ENCODE measurements around the gene SRSF7. TPM values are rescaled to one million over a fixed set of nuclear protein-coding genes. Genes with fewer than 3 reads are reported as not detected.
"Not testable (repeated sequence)": the region's sequence is repeated elsewhere in the genome, so short reads cannot be mapped to it uniquely, and the experiment has no call there.

The SRSF7 gene
- total and polyA plus RNA-seq, 3 donors from 2014 or later = 104 to 169 (median 114) TPM

DNA sequence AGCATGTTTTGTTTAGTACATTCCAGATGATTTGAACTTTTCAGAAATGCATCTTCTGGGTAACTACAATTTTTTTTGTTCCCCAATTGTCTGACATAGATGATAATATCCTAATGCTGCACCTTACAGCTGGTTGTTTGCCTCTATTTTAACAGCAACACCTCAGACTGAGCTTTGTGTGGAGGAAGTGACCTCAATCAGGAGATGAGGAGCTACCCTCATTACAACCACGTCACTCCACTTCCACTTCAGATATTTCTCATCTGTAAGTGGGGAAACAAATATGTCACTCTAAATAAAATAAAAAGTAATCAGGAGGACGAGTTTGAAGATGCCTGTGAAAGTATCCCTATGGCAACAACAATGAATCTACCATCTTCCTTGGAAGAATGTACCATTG is 12.1 kb upstream of the SRSF7 start:
- Histone ChIP-seq H3K4me3 (no peak overlapping the region), H3K4me1 (no peaks in the 10 kb centered on the region), H3K27ac (no peak overlapping the region), H3K36me3 (ENCODE audit: low read depth, missing control alignments) (no peaks in the 10 kb centered on the region), H3K9me3 (no peaks in the 10 kb centered on the region), H3K27me3 (no peaks in the 10 kb centered on the region)
- DNase-seq = no peak
- TF ChIP-seq, protein P1, sequence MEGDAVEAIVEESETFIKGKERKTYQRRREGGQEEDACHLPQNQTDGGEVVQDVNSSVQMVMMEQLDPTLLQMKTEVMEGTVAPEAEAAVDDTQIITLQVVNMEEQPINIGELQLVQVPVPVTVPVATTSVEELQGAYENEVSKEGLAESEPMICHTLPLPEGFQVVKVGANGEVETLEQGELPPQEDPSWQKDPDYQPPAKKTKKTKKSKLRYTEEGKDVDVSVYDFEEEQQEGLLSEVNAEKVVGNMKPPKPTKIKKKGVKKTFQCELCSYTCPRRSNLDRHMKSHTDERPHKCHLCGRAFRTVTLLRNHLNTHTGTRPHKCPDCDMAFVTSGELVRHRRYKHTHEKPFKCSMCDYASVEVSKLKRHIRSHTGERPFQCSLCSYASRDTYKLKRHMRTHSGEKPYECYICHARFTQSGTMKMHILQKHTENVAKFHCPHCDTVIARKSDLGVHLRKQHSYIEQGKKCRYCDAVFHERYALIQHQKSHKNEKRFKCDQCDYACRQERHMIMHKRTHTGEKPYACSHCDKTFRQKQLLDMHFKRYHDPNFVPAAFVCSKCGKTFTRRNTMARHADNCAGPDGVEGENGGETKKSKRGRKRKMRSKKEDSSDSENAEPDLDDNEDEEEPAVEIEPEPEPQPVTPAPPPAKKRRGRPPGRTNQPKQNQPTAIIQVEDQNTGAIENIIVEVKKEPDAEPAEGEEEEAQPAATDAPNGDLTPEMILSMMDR (IDR thresholded peaks at IDR 0.05) = no peak
- TF ChIP-seq POLR2A (IDR thresholded peaks at IDR 0.05) = no peak
- intact Hi-C loops (cut with DNase I; ENCODE audit: low total_unique reads) = no loop called here
- WGBS, 2 donors = 78 to 85% methylated on average over 2 of the region's 2 CpGs

DNA sequence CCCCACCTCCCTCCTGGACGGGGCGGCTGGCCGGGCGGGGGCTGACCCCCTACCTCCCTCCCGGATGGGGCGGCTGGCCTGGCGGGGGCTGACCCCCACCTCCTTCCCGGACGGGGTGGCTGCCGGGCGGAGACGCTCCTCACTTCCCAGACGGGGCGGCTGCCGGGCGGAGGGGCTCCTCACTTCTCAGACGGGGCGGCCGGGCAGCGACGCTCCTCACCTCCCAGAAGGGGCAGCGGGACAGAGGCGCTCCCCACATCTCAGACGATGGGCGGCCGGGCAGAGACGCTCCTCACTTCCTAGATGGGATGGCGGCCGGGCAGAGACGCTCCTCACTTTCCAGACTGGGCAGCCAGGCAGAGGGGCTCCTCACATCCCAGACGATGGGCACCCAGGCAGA is 4.7 kb upstream of the SRSF7 start:
- H3K9me3 ChIP-seq; H3K27me3 ChIP-seq; H3K36me3 ChIP-seq (ENCODE audit: low read depth, missing control alignments); DNase-seq; H3K27ac ChIP-seq; intact Hi-C loops (cut with DNase I; ENCODE audit: low total_unique reads); H3K4me1 ChIP-seq: not testable (repeated sequence)
- 93 to 100% methylated on average over 1 to 14 of the region's 31 CpGs for WGBS, 2 donors
- peak overlapping the region; percentile 1 to 29 for H3K4me3 ChIP-seq

DNA sequence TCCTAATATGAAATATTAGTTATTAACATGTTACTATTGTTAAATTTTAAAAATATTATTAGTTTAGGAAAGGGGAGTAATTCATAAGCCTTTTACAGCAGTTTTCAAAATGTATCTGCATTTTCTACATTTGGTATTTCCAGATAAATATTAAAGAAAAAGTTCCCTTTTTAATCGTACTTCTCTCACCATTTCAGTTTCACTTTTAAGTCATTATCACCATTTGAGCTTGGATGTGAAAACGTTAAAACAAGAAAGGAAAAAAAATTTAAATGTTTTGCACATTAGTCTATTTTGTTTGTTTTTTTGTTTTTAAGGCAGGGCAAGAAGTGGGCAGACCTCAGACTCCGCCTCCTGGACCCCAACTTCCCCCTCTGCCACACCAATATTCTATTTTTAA is 3.3 kb upstream of the SRSF7 start:
- H3K27ac ChIP-seq = no peak overlapping the region
- intact Hi-C loops (cut with DNase I; ENCODE audit: low total_unique reads) = no loop called here
- TF ChIP-seq, protein P1 (IDR thresholded peaks at IDR 0.05) = no peak
- TF ChIP-seq POLR2A (IDR thresholded peaks at IDR 0.05) = no peak
- H3K4me3 ChIP-seq = no peak overlapping the region
- H3K36me3 ChIP-seq (ENCODE audit: low read depth, missing control alignments) = no peaks in the 10 kb centered on the region
- WGBS, 2 donors = 45 to 48% methylated on average over 3 of the region's 3 CpGs
- no peak for DNase-seq
- H3K27me3 ChIP-seq = no peaks in the 10 kb centered on the region
- peaks cover 12% of the 10 kb centered on the region for H3K4me1 ChIP-seq
- no peaks in the 10 kb centered on the region for H3K9me3 ChIP-seq

DNA sequence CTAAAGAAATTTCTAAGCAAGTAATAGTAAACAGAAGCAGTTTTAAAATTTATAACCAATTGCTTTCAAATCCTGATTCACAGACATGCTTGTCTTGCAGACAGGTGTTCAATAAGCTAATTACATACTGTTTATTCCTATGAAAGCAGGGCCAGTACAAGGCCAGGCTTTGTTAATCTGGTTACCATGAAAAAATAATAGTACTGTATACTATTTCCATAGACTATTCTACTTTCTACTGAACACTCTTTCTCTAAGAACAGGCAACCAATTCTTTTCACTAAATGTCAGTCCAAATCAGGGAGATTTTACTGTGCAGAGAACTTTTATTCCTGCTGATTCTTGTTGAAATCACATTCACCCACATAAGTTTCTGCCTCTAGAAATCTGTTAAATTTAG is 2.9 kb upstream of the SRSF7 start:
- TF ChIP-seq, protein P1 (IDR thresholded peaks at IDR 0.05) = no peak
- no peak for TF ChIP-seq POLR2A (IDR thresholded peaks at IDR 0.05)
- Histone ChIP-seq H3K36me3 (ENCODE audit: low read depth, missing control alignments) (no peaks in the 10 kb centered on the region), H3K27ac (no peak overlapping the region), H3K4me3 (no peak overlapping the region), H3K4me1 (peaks cover 15% of the 10 kb centered on the region), H3K9me3 (no peaks in the 10 kb centered on the region), H3K27me3 (no peaks in the 10 kb centered on the region)
- intact Hi-C loops (cut with DNase I; ENCODE audit: low total_unique reads) = no loop called here
- DNase-seq = no peak

DNA sequence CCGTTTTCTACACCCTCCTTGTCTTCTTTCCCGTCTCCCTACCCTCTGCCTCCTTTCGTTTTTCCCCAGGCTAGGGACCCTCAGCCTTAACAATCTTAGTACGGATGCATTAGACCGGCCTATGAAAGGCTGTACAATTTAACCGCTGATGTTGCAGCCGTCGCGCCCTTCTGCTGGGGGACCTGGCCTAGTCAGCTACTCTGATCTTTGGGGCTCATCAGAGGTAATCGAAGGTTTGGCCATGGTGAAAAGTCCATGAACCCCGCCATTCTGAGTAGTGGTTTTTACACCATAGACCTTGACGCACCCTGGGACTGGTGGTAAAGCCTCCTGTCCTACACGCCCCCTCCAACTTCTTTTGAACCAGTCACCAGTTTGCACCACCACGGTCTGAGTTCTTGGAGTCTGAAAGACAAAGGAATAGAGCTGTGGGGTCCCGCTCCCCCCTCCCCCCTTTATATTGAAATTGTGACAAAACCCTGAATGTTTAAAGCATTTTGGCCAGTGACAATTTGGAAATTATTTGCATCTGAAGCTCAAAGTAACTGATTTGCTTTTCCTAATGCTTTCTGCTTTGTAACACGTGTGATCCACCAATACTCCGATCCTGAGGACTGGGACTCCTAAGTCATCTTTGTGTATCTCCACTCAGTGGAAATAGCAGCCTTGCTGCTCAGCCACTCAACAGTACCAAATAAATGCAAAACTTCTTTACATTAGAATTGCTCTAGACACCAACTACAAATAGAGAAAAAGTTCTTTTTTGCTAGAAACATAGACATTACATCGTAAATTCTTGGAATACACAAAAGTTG is 642 bp upstream of the SRSF7 start:
- DNase-seq = no peak
- WGBS, 2 donors = 19 to 23% methylated on average over 18 of the region's 18 CpGs
- H3K4me1 ChIP-seq = peaks cover 27% of the 10 kb centered on the region
- no peak for TF ChIP-seq POLR2A (IDR thresholded peaks at IDR 0.05)
- TF ChIP-seq, protein P1 (IDR thresholded peaks at IDR 0.05) = no peak
- no peaks in the 10 kb centered on the region for H3K27me3 ChIP-seq
- H3K4me3 ChIP-seq = peak overlapping the region; percentile 86 to 88
- intact Hi-C loops (cut with DNase I; ENCODE audit: low total_unique reads) = no loop called here
- H3K27ac ChIP-seq = peak overlapping the region; percentile 98 to 100
- H3K9me3 ChIP-seq = no peaks in the 10 kb centered on the region
- no peaks in the 10 kb centered on the region for H3K36me3 ChIP-seq (ENCODE audit: low read depth, missing control alignments)
